ENCODE data around the gene NPHS1. TPM values are rescaled to one million over a fixed set of nuclear protein-coding genes. Genes with fewer than 3 reads are reported as not detected.

NPHS1 gene
- total RNA-seq, 1 donor from 2014 or later, result 17.5 TPM

DNA sequence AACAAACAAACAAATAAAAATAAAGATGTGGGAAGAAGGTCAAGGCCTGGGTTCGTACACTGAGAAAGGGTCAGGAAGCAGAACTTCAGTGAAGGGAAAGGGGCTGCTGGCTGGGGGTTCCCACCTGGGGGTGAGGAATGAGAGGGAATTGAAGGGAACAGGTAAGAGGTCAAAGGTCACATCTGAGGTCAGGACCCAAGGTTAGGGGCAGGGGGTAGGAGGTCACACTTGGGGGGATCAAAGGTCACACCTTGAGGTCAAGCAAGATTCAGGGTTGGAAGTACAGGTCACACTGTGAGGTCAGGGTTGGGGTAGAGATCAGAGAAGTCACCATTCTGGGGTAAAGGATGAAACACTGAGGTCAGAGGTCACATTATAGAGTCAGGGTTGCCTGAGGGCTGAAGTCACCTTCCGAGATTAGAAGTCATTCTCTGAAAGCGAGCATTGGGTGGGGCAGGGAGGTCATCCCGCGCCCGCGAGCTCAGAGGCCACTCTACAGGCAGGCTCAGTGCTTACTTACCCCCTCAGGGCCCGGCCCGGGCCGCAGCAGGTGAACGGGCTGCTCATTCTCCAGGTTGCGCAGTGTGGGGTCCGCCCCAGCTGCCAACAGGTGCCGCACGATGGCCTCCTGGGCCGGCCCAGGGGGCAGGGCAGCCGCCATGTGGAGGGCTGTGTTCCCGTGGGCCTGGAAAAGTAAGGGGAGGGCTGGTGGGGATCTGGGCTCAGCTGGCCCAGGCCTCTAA, 37.2 kb upstream of the NPHS1 start:
- no peaks in the 10 kb centered on the region for H3K27me3 Mint-ChIP-seq
- no peak for DNase-seq (ENCODE audit: low spot score, unreplicated experiment)
- H3K27ac Mint-ChIP-seq, result no peak overlapping the region
- no peak overlapping the region for H3K4me3 Mint-ChIP-seq (ENCODE audit: low read depth)
- TF ChIP-seq, protein P1, sequence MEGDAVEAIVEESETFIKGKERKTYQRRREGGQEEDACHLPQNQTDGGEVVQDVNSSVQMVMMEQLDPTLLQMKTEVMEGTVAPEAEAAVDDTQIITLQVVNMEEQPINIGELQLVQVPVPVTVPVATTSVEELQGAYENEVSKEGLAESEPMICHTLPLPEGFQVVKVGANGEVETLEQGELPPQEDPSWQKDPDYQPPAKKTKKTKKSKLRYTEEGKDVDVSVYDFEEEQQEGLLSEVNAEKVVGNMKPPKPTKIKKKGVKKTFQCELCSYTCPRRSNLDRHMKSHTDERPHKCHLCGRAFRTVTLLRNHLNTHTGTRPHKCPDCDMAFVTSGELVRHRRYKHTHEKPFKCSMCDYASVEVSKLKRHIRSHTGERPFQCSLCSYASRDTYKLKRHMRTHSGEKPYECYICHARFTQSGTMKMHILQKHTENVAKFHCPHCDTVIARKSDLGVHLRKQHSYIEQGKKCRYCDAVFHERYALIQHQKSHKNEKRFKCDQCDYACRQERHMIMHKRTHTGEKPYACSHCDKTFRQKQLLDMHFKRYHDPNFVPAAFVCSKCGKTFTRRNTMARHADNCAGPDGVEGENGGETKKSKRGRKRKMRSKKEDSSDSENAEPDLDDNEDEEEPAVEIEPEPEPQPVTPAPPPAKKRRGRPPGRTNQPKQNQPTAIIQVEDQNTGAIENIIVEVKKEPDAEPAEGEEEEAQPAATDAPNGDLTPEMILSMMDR (IDR thresholded peaks at IDR 0.05; ENCODE audit: unreplicated experiment), result no peak
- H3K36me3 Mint-ChIP-seq (ENCODE audit: insufficient read depth), result peaks cover 19% of the 10 kb centered on the region
- H3K9me3 Mint-ChIP-seq (ENCODE audit: low read depth), result no peaks in the 10 kb centered on the region
- no peaks in the 10 kb centered on the region for H3K4me1 Mint-ChIP-seq (ENCODE audit: low read depth)

DNA sequence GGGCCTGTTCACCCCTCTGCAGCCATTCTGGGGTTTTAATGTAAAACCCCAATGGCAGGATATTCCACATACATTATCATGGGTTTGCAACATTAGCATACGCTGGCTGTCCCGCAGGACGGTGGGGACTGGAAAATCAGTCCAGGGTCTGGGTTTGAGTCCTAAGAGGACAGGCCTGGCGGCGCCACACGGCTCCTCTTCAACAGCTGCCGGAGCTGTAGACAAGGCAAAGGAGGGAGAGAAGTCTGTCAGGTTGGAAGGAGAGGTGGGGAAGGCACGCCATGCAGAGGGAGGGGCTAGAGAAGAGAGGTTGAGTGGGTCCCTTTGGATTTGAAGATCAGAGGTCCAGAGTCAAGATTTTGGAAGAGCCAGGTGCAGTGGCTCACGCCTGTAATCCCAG, 36.1 kb upstream of the NPHS1 start:
- H3K4me1 Mint-ChIP-seq (ENCODE audit: low read depth), result no peaks in the 10 kb centered on the region
- TF ChIP-seq, protein P1 (IDR thresholded peaks at IDR 0.05; ENCODE audit: unreplicated experiment), result no peak
- H3K27ac Mint-ChIP-seq, result no peak overlapping the region
- H3K4me3 Mint-ChIP-seq (ENCODE audit: low read depth), result no peak overlapping the region
- DNase-seq (ENCODE audit: low spot score, unreplicated experiment), result no peak
- no peaks in the 10 kb centered on the region for H3K27me3 Mint-ChIP-seq
- H3K9me3 Mint-ChIP-seq (ENCODE audit: low read depth), result no peaks in the 10 kb centered on the region
- H3K36me3 Mint-ChIP-seq (ENCODE audit: insufficient read depth), result peaks cover 19% of the 10 kb centered on the region

DNA sequence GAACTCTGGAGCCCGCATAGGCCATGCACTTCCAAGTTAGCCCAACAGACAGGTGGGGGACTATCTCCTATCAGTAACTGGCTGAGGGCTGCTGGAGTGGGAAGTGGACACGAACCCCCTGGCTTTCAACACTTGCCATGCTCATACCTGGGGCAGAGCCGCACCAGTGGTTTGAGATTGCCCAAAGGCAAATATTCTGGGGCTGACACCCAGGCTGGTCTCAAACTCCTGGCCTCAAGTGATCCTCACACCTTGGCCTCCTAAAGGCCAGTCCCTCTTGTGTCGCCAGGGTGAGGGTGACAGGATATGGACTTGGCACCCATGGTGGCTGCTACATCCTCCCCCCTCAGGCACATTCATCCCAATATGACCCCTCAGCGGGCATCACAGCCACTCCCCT, 34.9 kb upstream of the NPHS1 start:
- no peak overlapping the region for H3K4me3 Mint-ChIP-seq (ENCODE audit: low read depth)
- no peak for DNase-seq (ENCODE audit: low spot score, unreplicated experiment)
- H3K4me1 Mint-ChIP-seq (ENCODE audit: low read depth), result no peaks in the 10 kb centered on the region
- H3K36me3 Mint-ChIP-seq (ENCODE audit: insufficient read depth), result peaks cover 19% of the 10 kb centered on the region
- no peaks in the 10 kb centered on the region for H3K9me3 Mint-ChIP-seq (ENCODE audit: low read depth)
- TF ChIP-seq, protein P1 (IDR thresholded peaks at IDR 0.05; ENCODE audit: unreplicated experiment), result no peak
- H3K27ac Mint-ChIP-seq, result no peak overlapping the region
- no peaks in the 10 kb centered on the region for H3K27me3 Mint-ChIP-seq

DNA sequence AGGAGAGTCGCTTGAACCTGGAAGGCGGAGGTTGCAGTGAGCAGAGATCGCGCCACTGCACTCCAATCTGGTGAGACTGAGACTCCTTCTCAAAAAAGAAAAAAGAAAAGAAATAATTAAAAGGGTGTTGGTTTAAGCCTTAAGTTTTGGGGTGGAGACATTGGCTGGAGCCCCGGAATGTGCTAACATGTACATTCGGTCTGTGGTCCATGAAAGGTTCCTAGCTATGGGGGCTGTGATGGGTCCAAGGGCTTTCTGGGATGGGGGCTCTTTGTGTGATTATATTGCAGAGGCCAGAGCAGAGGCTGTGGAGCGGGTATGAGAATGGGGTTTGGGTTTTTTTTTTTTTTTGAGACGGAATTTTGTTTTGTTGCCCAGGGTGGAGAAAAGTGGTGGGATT, 33.6 kb upstream of the NPHS1 start:
- no peak for DNase-seq (ENCODE audit: low spot score, unreplicated experiment)
- no peak overlapping the region for H3K4me3 Mint-ChIP-seq (ENCODE audit: low read depth)
- TF ChIP-seq, protein P1 (IDR thresholded peaks at IDR 0.05; ENCODE audit: unreplicated experiment), result no peak
- H3K36me3 Mint-ChIP-seq (ENCODE audit: insufficient read depth), result peaks cover 19% of the 10 kb centered on the region
- H3K27ac Mint-ChIP-seq, result no peak overlapping the region
- no peaks in the 10 kb centered on the region for H3K9me3 Mint-ChIP-seq (ENCODE audit: low read depth)
- H3K27me3 Mint-ChIP-seq, result no peaks in the 10 kb centered on the region
- no peaks in the 10 kb centered on the region for H3K4me1 Mint-ChIP-seq (ENCODE audit: low read depth)

DNA sequence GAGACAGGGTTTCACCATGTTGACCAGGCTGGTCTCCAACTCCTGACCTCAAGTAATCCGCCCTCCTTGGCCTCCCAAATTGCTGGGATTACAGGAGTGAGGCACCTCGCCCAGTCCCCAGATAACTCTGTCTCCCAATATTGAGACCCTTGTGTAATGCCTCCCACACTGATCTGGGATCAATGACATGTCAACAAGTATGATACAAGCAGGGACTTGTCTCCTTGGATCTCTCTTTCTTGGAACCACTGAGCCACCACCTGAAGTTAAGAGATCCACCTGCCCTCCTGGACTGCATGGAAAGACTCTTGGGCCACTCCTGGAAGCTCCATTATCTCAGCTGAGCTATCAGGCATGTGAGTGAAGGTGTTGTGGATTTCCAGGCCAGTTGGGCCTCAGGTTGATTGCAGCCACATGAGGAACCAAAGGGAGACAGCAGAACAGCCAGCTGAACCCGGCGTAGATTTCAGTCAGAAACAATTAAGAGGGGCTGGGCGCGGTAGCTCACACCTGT, 33.0 kb upstream of the NPHS1 start:
- Mint-ChIP-seq H3K4me3 (ENCODE audit: low read depth) (no peak overlapping the region), H3K36me3 (ENCODE audit: insufficient read depth) (peaks cover 19% of the 10 kb centered on the region), H3K27me3 (no peaks in the 10 kb centered on the region), H3K9me3 (ENCODE audit: low read depth) (no peaks in the 10 kb centered on the region), H3K4me1 (ENCODE audit: low read depth) (no peaks in the 10 kb centered on the region), H3K27ac (no peak overlapping the region)
- no peak for DNase-seq (ENCODE audit: low spot score, unreplicated experiment)
- TF ChIP-seq, protein P1 (IDR thresholded peaks at IDR 0.05; ENCODE audit: unreplicated experiment), result no peak
